ENCODE measurements around the gene LRRK1. TPM values are rescaled to one million over a fixed set of nuclear protein-coding genes. Genes with fewer than 3 reads are reported as not detected.

LRRK1 gene
- total and polyA plus RNA-seq, 2 experiments from 2014 or later = 6.2 to 6.4 TPM

GRCh38 chr15:101056366-101057334, 137.5 kb downstream of the LRRK1 start:
- H3K27me3 ChIP-seq (replicated peaks; ENCODE audit: insufficient read depth) = no peaks in the 10 kb centered on the region
- no peaks in the 10 kb centered on the region for H3K4me1 ChIP-seq (ENCODE audit: insufficient read depth)
- no peaks in the 10 kb centered on the region for H3K9me2 ChIP-seq (ENCODE audit: insufficient read depth)
- TF ChIP-seq EZH2phosphoT487 (IDR thresholded peaks at IDR 0.05; ENCODE audit: insufficient read depth, low read depth) = no peak
- no peak for TF ChIP-seq EZH2 (IDR thresholded peaks at IDR 0.05; ENCODE audit: insufficient read depth, poor library complexity, severe bottlenecking)
- no peaks in the 10 kb centered on the region; the same call in 1 of the 2 replicates for H3K36me3 ChIP-seq (ENCODE audit: low read depth)
- H4K20me1 ChIP-seq (ENCODE audit: insufficient read depth) = no peaks in the 10 kb centered on the region
- no peaks in the 10 kb centered on the region for H3F3A ChIP-seq (ENCODE audit: insufficient read depth)
- H3K4me3 ChIP-seq = no peak overlapping the region
- in situ Hi-C loops (cut with MboI) = no loop called here
- no peak overlapping the region for H2AFZ ChIP-seq
- no peak overlapping the region for H3K9ac ChIP-seq
- WGBS, 2 experiments (ENCODE audit: low coverage in 1 of 2, low lambda C conversion rate in 2 of 2, missing lambda C conversion rate in 2 of 2) = 86 to 90% methylated on average over 15 of the region's 15 CpGs
- H3K27ac ChIP-seq = no peak overlapping the region
- no peak overlapping the region for H3K4me2 ChIP-seq (ENCODE audit: unreplicated experiment)
- no peaks in the 10 kb centered on the region for H3K9me3 ChIP-seq (ENCODE audit: low read depth)
- no peak for DNase-seq
- no peaks in the 10 kb centered on the region for H3K79me2 ChIP-seq (ENCODE audit: insufficient read depth)

- no peak overlapping the region for H3K27ac ChIP-seq
- H3K4me1 ChIP-seq (ENCODE audit: insufficient read depth) = no peaks in the 10 kb centered on the region
- no peaks in the 10 kb centered on the region for H3K79me2 ChIP-seq (ENCODE audit: insufficient read depth)
- H4K20me1 ChIP-seq (ENCODE audit: insufficient read depth) = no peaks in the 10 kb centered on the region
- no peak overlapping the region for H3K4me2 ChIP-seq (ENCODE audit: unreplicated experiment)
- no peaks in the 10 kb centered on the region for H3K9me2 ChIP-seq (ENCODE audit: insufficient read depth)
- 87% methylated on average over 13 to 14 of the region's 14 CpGs for WGBS, 2 experiments (ENCODE audit: low coverage in 1 of 2, low lambda C conversion rate in 2 of 2, missing lambda C conversion rate in 2 of 2)
- TF ChIP-seq EZH2phosphoT487 (IDR thresholded peaks at IDR 0.05; ENCODE audit: insufficient read depth, low read depth) = no peak
- TF ChIP-seq EZH2 (IDR thresholded peaks at IDR 0.05; ENCODE audit: insufficient read depth, poor library complexity, severe bottlenecking) = no peak
- no peaks in the 10 kb centered on the region for H3F3A ChIP-seq (ENCODE audit: insufficient read depth)
- H3K9me3 ChIP-seq (ENCODE audit: low read depth) = no peaks in the 10 kb centered on the region
- no peak overlapping the region for H2AFZ ChIP-seq
- DNase-seq = no peak
- H3K27me3 ChIP-seq (replicated peaks; ENCODE audit: insufficient read depth) = no peaks in the 10 kb centered on the region
- no peak overlapping the region for H3K4me3 ChIP-seq
- no peak overlapping the region for H3K9ac ChIP-seq
- in situ Hi-C loops (cut with MboI) = no loop called here
- H3K36me3 ChIP-seq (ENCODE audit: low read depth) = no peaks in the 10 kb centered on the region; the same call in 1 of the 2 replicates
These were observed 138.8 kb downstream of the LRRK1 start for GRCh38 chr15:101057841-101058407.

GRCh38 chr15:101058735-101059134, 139.6 kb downstream of the LRRK1 start:
- H3F3A ChIP-seq (ENCODE audit: insufficient read depth) = no peaks in the 10 kb centered on the region
- no peaks in the 10 kb centered on the region for H3K9me3 ChIP-seq (ENCODE audit: low read depth)
- no peaks in the 10 kb centered on the region for H4K20me1 ChIP-seq (ENCODE audit: insufficient read depth)
- H3K4me3 ChIP-seq = no peak overlapping the region
- H3K4me1 ChIP-seq (ENCODE audit: insufficient read depth) = no peaks in the 10 kb centered on the region
- no peaks in the 10 kb centered on the region for H3K9me2 ChIP-seq (ENCODE audit: insufficient read depth)
- no peak for TF ChIP-seq EZH2 (IDR thresholded peaks at IDR 0.05; ENCODE audit: insufficient read depth, poor library complexity, severe bottlenecking)
- H3K27ac ChIP-seq = no peak overlapping the region
- H3K36me3 ChIP-seq (ENCODE audit: low read depth) = no peaks in the 10 kb centered on the region; the same call in 1 of the 2 replicates
- H3K4me2 ChIP-seq (ENCODE audit: unreplicated experiment) = no peak overlapping the region
- no peak overlapping the region for H3K9ac ChIP-seq
- H3K79me2 ChIP-seq (ENCODE audit: insufficient read depth) = no peaks in the 10 kb centered on the region
- in situ Hi-C loops (cut with MboI) = no loop called here
- H2AFZ ChIP-seq = no peak overlapping the region
- H3K27me3 ChIP-seq (replicated peaks; ENCODE audit: insufficient read depth) = no peaks in the 10 kb centered on the region
- DNase-seq = no peak
- 91 to 92% methylated on average over 11 to 12 of the region's 12 CpGs for WGBS, 2 experiments (ENCODE audit: low coverage in 1 of 2, low lambda C conversion rate in 2 of 2, missing lambda C conversion rate in 2 of 2)

- WGBS, 2 experiments (ENCODE audit: low coverage in 1 of 2, low lambda C conversion rate in 2 of 2, missing lambda C conversion rate in 2 of 2) = 84 to 86% methylated on average over 16 of the region's 16 CpGs
- no peaks in the 10 kb centered on the region for H3F3A ChIP-seq (ENCODE audit: insufficient read depth)
These were observed 140.5 kb downstream of the LRRK1 start for GRCh38 chr15:101059381-101060341.

More at GRCh38 chr15:101059381-101060341, 140.5 kb downstream of the LRRK1 start:
- no peak overlapping the region for H3K27ac ChIP-seq
- H3K79me2 ChIP-seq (ENCODE audit: insufficient read depth) = no peaks in the 10 kb centered on the region
- no peaks in the 10 kb centered on the region for H3K9me2 ChIP-seq (ENCODE audit: insufficient read depth)
- no peak for TF ChIP-seq EZH2phosphoT487 (IDR thresholded peaks at IDR 0.05; ENCODE audit: insufficient read depth, low read depth)
- no peak for TF ChIP-seq EZH2 (IDR thresholded peaks at IDR 0.05; ENCODE audit: insufficient read depth, poor library complexity, severe bottlenecking)
- H3K4me3 ChIP-seq = no peak overlapping the region
- in situ Hi-C loops (cut with MboI) = no loop called here
- no peak overlapping the region for H2AFZ ChIP-seq
- no peak overlapping the region for H3K4me2 ChIP-seq (ENCODE audit: unreplicated experiment)
- no peaks in the 10 kb centered on the region; the same call in 1 of the 2 replicates for H3K36me3 ChIP-seq (ENCODE audit: low read depth)
- H3K9me3 ChIP-seq (ENCODE audit: low read depth) = no peaks in the 10 kb centered on the region
- H3K27me3 ChIP-seq (replicated peaks; ENCODE audit: insufficient read depth) = no peaks in the 10 kb centered on the region
- no peak overlapping the region for H3K9ac ChIP-seq
- no peak for DNase-seq
- H4K20me1 ChIP-seq (ENCODE audit: insufficient read depth) = no peaks in the 10 kb centered on the region
- H3K4me1 ChIP-seq (ENCODE audit: insufficient read depth) = no peaks in the 10 kb centered on the region
